Fibroblast of lung (primary cell): Measurements from ENCODE around the gene XIRP2. TPM values are rescaled to one million over a fixed set of nuclear protein-coding genes. Genes with fewer than 3 reads are reported as not detected.

Experiments
- DNase-seq, 2 donors: peaks; one replicate each; pipeline versions ENCODE4 v3.0.0 to v3.0.0-alpha.2; 2010; ENCODE audit warnings: low read depth in 2 of 2
- H2AFZ ChIP-seq: 2 replicates; pipeline ENCODE4 v1.5.1; 2012; ENCODE audit warnings: low read length, control low read depth, inconsistent platforms
- H3K27ac ChIP-seq: 2 replicates; pipeline ENCODE4 v1.5.1; 2011; ENCODE audit warnings: low read length, control low read depth; ENCODE audit not compliant: insufficient read depth
- H3K27me3 ChIP-seq: 2 replicates; pipeline ENCODE4 v1.5.1; 2011; ENCODE audit warnings: mild to moderate bottlenecking, low read length; ENCODE audit not compliant: control insufficient read depth, insufficient read depth
- H3K36me3 ChIP-seq: 2 replicates; pipeline ENCODE4 v1.5.1; 2011; ENCODE audit warnings: low read length; ENCODE audit not compliant: control insufficient read depth, insufficient read depth
- H3K4me1 ChIP-seq: 2 replicates; pipeline ENCODE4 v1.5.1; 2011; ENCODE audit warnings: low read length; ENCODE audit not compliant: control insufficient read depth, insufficient read depth; ENCODE audit errors: extremely low read depth
- H3K4me2 ChIP-seq: 2 replicates; pipeline ENCODE4 v1.5.1; 2011; ENCODE audit warnings: low read length, control low read depth; ENCODE audit not compliant: insufficient read depth; ENCODE audit errors: extremely low read depth
- H3K4me3 ChIP-seq, 4 experiments: fragments of 200-600 bp in 1 of 4; sonication (generic) in 1 of 4; replicated peaks in 1 of 4; 2 replicates each; pipeline ENCODE4 v1.5.1; 2011 to 2016; ENCODE audit warnings: low read length in 4 of 4, low read depth in 3 of 4, mild to moderate bottlenecking in 3 of 4, control low read depth in 2 of 4, inconsistent platforms in 1 of 4, mixed read lengths in 1 of 4; ENCODE audit not compliant: insufficient read depth in 1 of 4; ENCODE audit errors: control extremely low read depth in 1 of 4
- H3K79me2 ChIP-seq: 2 replicates; pipeline ENCODE4 v1.5.1; 2012; ENCODE audit warnings: mild to moderate bottlenecking, low read length, inconsistent platforms; ENCODE audit not compliant: control insufficient read depth, insufficient read depth
- H3K9ac ChIP-seq: 2 replicates; pipeline ENCODE4 v1.5.1; 2011; ENCODE audit warnings: mild to moderate bottlenecking, low read length, control low read depth; ENCODE audit not compliant: insufficient read depth
- H3K9me3 ChIP-seq: 2 replicates; pipeline ENCODE4 v1.5.1; 2012; ENCODE audit warnings: low read depth, low read length; ENCODE audit not compliant: control insufficient read depth, insufficient read depth
- H4K20me1 ChIP-seq: 2 replicates; pipeline ENCODE4 v1.5.1; 2011; ENCODE audit warnings: low read length; ENCODE audit not compliant: control insufficient read depth, insufficient read depth; ENCODE audit errors: extremely low read depth
- EZH2 ChIP-seq: IDR thresholded peaks from 2 replicates; pipeline ENCODE4 v1.5.1; 2012; ENCODE audit warnings: low read length, control low read depth, mild to moderate bottlenecking; ENCODE audit errors: missing control alignments
- polyA plus RNA-seq, 2 donors: library from polyadenylated mRNA; depleted of rRNA in 1 of 2; stranded (reverse) in 1 of 2; unstranded in 1 of 2; fragments of >200 nt; gene quantifications; 2 replicates each; pipeline ENCODE4 v1.2.1, GENCODE V29; 2011 to 2012; ENCODE audit warnings: missing spikeins in 1 of 2
- total RNA-seq: library from RNA; depleted of rRNA; stranded (reverse); fragments of >200 nt; gene quantifications from 2 replicates; pipeline ENCODE4 v1.2.1, GENCODE V29; 2014
- TF ChIP-seq, protein P1 (sequence below), 2 donors: IDR thresholded peaks in 1 of 2; conservative IDR thresholded peaks in 1 of 2; 1 replicate in 1 of 2; 2 replicates in 1 of 2; pipeline ENCODE4 v1.5.1; 2011 to 2012; ENCODE audit warnings: low read length in 2 of 2, control low read depth in 1 of 2, inconsistent platforms in 1 of 2, low read depth in 1 of 2, mild to moderate bottlenecking in 1 of 2

The XIRP2 gene
- total and polyA plus RNA-seq, 2 donors (not counting 1 experiment from before 2014, with no cell fraction given), result 1.1 to 2.0 TPM

- no peaks in the 10 kb centered on the region for H3K27me3 ChIP-seq
- no peaks in the 10 kb centered on the region for H3K4me1 ChIP-seq
- no peaks in the 10 kb centered on the region for H3K36me3 ChIP-seq
- DNase-seq, result no peak
- no peaks in the 10 kb centered on the region for H3K79me2 ChIP-seq
- H4K20me1 ChIP-seq, result no peaks in the 10 kb centered on the region
- no peak for TF ChIP-seq EZH2
- TF ChIP-seq, protein P1, sequence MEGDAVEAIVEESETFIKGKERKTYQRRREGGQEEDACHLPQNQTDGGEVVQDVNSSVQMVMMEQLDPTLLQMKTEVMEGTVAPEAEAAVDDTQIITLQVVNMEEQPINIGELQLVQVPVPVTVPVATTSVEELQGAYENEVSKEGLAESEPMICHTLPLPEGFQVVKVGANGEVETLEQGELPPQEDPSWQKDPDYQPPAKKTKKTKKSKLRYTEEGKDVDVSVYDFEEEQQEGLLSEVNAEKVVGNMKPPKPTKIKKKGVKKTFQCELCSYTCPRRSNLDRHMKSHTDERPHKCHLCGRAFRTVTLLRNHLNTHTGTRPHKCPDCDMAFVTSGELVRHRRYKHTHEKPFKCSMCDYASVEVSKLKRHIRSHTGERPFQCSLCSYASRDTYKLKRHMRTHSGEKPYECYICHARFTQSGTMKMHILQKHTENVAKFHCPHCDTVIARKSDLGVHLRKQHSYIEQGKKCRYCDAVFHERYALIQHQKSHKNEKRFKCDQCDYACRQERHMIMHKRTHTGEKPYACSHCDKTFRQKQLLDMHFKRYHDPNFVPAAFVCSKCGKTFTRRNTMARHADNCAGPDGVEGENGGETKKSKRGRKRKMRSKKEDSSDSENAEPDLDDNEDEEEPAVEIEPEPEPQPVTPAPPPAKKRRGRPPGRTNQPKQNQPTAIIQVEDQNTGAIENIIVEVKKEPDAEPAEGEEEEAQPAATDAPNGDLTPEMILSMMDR (conservative IDR thresholded peaks at IDR 0.05 in 1 of 2, IDR thresholded peaks at IDR 0.05 in 1 of 2; ENCODE audit: low read depth in 1 of 2, low read length in 2 of 2), result no peak
- H3K9ac ChIP-seq, result no peak overlapping the region
- no peak overlapping the region for H3K27ac ChIP-seq
- H3K9me3 ChIP-seq, result no peaks in the 10 kb centered on the region
- no peak overlapping the region for H3K4me3 ChIP-seq
- H3K4me2 ChIP-seq, result no peak overlapping the region
- H2AFZ ChIP-seq, result no peak overlapping the region
Measured at GRCh38 chr2:166841679-166842078, 46.6 kb upstream of the XIRP2 start.

- Histone ChIP-seq H4K20me1 (no peaks in the 10 kb centered on the region), H3K4me1 (no peaks in the 10 kb centered on the region), H2AFZ (no peak overlapping the region), H3K4me3 (no peak overlapping the region), H3K4me2 (no peak overlapping the region), H3K9me3 (no peaks in the 10 kb centered on the region), H3K27ac (no peak overlapping the region), H3K27me3 (no peaks in the 10 kb centered on the region), H3K36me3 (no peaks in the 10 kb centered on the region), H3K79me2 (no peaks in the 10 kb centered on the region), H3K9ac (no peak overlapping the region)
- no peak for DNase-seq
- TF ChIP-seq, protein P1 (conservative IDR thresholded peaks at IDR 0.05 in 1 of 2, IDR thresholded peaks at IDR 0.05 in 1 of 2; ENCODE audit: low read depth in 1 of 2, low read length in 2 of 2), result no peak
- no peak for TF ChIP-seq EZH2
Measured at GRCh38 chr2:166844111-166844510, 44.2 kb upstream of the XIRP2 start.

GRCh38 chr2:166862468-166863132 lies 25.7 kb upstream of the XIRP2 start:
- H3K27me3 ChIP-seq, result no peaks in the 10 kb centered on the region
- H3K4me2 ChIP-seq, result no peak overlapping the region
- no peaks in the 10 kb centered on the region for H3K9me3 ChIP-seq
- no peaks in the 10 kb centered on the region for H3K36me3 ChIP-seq
- H3K9ac ChIP-seq, result no peak overlapping the region
- no peaks in the 10 kb centered on the region for H3K79me2 ChIP-seq
- H3K4me3 ChIP-seq, result no peak overlapping the region
- no peak overlapping the region for H2AFZ ChIP-seq
- H4K20me1 ChIP-seq, result no peaks in the 10 kb centered on the region
- TF ChIP-seq, protein P1 (conservative IDR thresholded peaks at IDR 0.05 in 1 of 2, IDR thresholded peaks at IDR 0.05 in 1 of 2; ENCODE audit: low read depth in 1 of 2, low read length in 2 of 2), result no peak
- no peak for TF ChIP-seq EZH2
- no peak for DNase-seq
- H3K4me1 ChIP-seq, result no peaks in the 10 kb centered on the region
- H3K27ac ChIP-seq, result no peak overlapping the region
